ENCODE results near the gene KIF12. TPM values are rescaled to one million over a fixed set of nuclear protein-coding genes. Genes with fewer than 3 reads are reported as not detected.

The KIF12 gene
- total and polyA plus RNA-seq, 2 of the 13 experiments (the other 11 are each of a cell fraction or from before 2014, with no cell fraction given) = 1.8 to 12.5 TPM

DNA sequence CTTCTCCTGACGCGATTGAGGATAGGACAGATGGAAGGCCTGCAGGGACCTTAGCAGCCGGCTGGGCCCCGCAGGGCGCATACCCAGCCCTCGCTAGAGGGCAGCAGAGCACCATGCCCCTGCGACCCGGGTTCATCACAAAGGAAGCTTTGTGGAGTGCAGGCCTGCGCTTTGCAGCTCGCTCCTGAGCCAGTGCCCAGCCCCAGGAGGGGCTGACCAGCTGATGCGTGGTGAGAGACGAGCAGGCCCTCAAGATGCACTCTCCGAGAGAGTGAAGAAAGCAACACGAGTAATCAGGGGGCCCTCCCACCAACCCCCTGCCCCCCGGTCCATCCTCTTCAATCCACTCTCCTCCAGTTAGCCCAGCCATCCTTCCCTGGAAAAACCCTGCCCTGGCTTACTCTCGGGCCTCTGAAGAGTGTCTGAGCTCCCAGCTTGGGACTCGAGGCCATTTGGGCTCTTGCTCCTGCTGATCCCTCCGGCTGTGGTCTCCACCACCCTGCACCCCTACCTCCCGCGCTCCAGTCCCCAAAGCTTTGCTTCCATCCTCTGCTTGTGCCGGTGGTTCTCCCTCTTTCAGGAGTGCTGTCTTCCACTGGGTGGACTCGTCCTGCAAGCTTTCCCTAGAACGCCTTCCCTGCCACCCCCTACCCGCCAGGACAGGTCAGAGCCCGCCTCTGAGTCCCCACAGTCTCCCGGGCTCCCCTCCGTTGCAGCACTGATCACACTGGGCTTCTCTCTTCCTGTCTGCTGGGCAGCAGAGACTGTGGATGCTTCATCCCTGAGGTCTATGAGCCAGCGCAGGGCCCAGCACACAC, 9.1 kb upstream of the KIF12 start (continued):
- no peak for TF ChIP-seq U2AF2 (IDR thresholded peaks at IDR 0.05; ENCODE audit: low read depth, low read length)
- peak; percentile 85 for TF ChIP-seq GATAD2A (CRISPR knock-in tag; IDR thresholded peaks at IDR 0.05)

DNA sequence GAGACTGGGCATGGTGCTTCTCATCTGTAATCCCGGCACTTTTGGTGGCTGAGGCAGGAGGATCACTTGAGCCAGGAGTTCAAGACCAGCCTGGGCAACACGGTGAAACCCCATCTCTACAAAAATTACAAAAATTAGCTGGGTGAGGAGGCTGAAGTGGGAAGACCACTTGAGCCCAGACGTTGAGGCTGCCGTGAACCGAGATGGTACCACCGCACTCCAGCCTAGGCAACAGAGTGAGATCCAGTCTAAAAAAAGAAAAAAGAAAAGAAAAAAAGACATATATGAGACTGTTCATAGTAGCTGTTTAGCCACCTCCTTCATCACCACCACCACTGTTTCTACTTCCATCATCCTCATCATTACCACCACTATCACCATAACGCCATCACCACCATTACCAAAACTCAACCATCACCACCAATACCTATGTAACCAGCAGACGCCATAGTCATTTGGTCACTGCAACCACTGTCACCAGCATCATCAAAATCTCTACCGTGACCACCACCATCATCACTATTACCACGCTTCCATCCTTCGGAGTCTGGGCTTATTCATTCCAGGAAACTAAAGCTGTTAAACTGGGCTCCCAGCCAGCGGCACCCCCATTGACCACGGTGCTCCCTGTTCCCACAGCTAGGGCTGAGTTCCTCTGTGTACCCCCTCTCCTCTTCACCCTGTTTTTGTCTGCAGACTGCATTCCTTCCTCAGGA, 8.4 kb upstream of the KIF12 start:
- DNase-seq (ENCODE audit: low spot score) (no peak), ATAC-seq (peak; percentile 18; the same call in 1 of the 3 replicates), FAIRE-seq (no peak)
- no peaks in the 10 kb centered on the region for H3K27me3 ChIP-seq (ENCODE audit: control insufficient read depth in 1 of 2, insufficient read depth in 2 of 2, low read length in 2 of 2)
- CTCF ChIA-PET (ENCODE audit: low intra/inter-chr PET ratio, low total read pairs) = interaction anchor here (1.0 to 3.2 kb wide), 8 partner anchors 25 to 183 kb away, joined by 3 to 63 read pairs (median 10); partner anchors contain the start of gene COL27A1
- peaks cover 43% of the 10 kb centered on the region for H3K4me1 ChIP-seq (ENCODE audit: insufficient read depth, low read length)
- no peaks in the 10 kb centered on the region for H3K36me3 ChIP-seq (replicated peaks in 1 of 2; ENCODE audit: control insufficient read depth in 1 of 2, insufficient read depth in 2 of 2, low read length in 2 of 2)
- H4K20me1 ChIP-seq (ENCODE audit: insufficient read depth, low read length) = no peaks in the 10 kb centered on the region
- no peak overlapping the region for H3K9ac ChIP-seq (ENCODE audit: insufficient read depth, low read depth, low read length)
- H3K27ac ChIP-seq (ENCODE audit: extremely low read length, insufficient read depth, low read length) = no peak overlapping the region
- peak overlapping the region; percentile 97 for H3K4me2 ChIP-seq (ENCODE audit: low read depth, low read length)
- peaks cover 6% of the 10 kb centered on the region for H3K9me3 ChIP-seq (ENCODE audit: low read length)
- BruUV-seq (replicated peaks) = no TSS peak
- peak overlapping the region in 2 of 3 experiments; percentile 23 to 65; a peak in 2 of 6 replicates for H3K4me3 ChIP-seq (replicated peaks in 1 of 3; ENCODE audit: insufficient read depth in 1 of 3, low read depth in 2 of 3, low read length in 3 of 3)
- POLR2A ChIA-PET = interaction anchor here (0.6 to 3.8 kb wide), 19 partner anchors 8 to 195 kb away, joined by 3 to 75 read pairs (median 6); partner anchors contain the start of genes AMBP, COL27A1 and KIF12
- no peak overlapping the region for H2AFZ ChIP-seq (ENCODE audit: low read length)
- in situ Hi-C loops (cut with HindIII; ENCODE audit: extremely low pct_ligation_motif_present, low pct_unique_long_range_greater_than_20kb) = loop anchor here (5.0 kb wide), 1 partner anchor 35 kb away; no protein-coding TSS in a partner anchor
- WGBS (ENCODE audit: low lambda C conversion rate) = 55% methylated on average over 13 of the region's 13 CpGs
- H3K79me2 ChIP-seq (ENCODE audit: insufficient read depth, low read length) = no peaks in the 10 kb centered on the region
- intact Hi-C loops (cut with micrococcal nuclease; ENCODE audit: unreplicated experiment) = loop anchor here (1.0 to 5.0 kb wide), 7 partner anchors 11 to 183 kb away; no protein-coding TSS in a partner anchor
- TF ChIP-seq SIX1 (CRISPR knock-in tag; IDR thresholded peaks at IDR 0.05; ENCODE audit: borderline replicate concordance) (no peak), RORA (CRISPR knock-in tag; IDR thresholded peaks at IDR 0.05) (no peak), ZNF235 (CRISPR knock-in tag; IDR thresholded peaks at IDR 0.05; ENCODE audit: borderline replicate concordance) (no peak), ZNF296 (CRISPR knock-in tag; conservative IDR thresholded peaks at IDR 0.05) (no peak), ZNF367 (CRISPR knock-in tag; IDR thresholded peaks at IDR 0.05; ENCODE audit: borderline replicate concordance) (no peak), MZF1 (CRISPR knock-in tag; IDR thresholded peaks at IDR 0.05; ENCODE audit: borderline replicate concordance) (no peak), NR2F2 (IDR thresholded peaks at IDR 0.05; ENCODE audit: borderline replicate concordance, low read depth) (no peak), XBP1 (CRISPR knock-in tag; IDR thresholded peaks at IDR 0.05) (no peak), ZNF547 (CRISPR knock-in tag; IDR thresholded peaks at IDR 0.05) (no peak), ZNF781 (CRISPR knock-in tag; IDR thresholded peaks at IDR 0.05; ENCODE audit: borderline replicate concordance, not compliant biosample characterization) (peak; percentile 0), SIN3B (IDR thresholded peaks at IDR 0.05; ENCODE audit: low read length) (no peak), ZC3H13 (CRISPR knock-in tag; IDR thresholded peaks at IDR 0.05) (0 out of 2 replicates have a peak, but pooled peaks have one; percentile 24), CREB1 (IDR thresholded peaks at IDR 0.05) (peak; percentile 59; the same call in 1 of the 2 replicates), CREB1 (CRISPR knock-in tag; IDR thresholded peaks at IDR 0.05) (no peak)
- TF ChIP-seq, protein P1, sequence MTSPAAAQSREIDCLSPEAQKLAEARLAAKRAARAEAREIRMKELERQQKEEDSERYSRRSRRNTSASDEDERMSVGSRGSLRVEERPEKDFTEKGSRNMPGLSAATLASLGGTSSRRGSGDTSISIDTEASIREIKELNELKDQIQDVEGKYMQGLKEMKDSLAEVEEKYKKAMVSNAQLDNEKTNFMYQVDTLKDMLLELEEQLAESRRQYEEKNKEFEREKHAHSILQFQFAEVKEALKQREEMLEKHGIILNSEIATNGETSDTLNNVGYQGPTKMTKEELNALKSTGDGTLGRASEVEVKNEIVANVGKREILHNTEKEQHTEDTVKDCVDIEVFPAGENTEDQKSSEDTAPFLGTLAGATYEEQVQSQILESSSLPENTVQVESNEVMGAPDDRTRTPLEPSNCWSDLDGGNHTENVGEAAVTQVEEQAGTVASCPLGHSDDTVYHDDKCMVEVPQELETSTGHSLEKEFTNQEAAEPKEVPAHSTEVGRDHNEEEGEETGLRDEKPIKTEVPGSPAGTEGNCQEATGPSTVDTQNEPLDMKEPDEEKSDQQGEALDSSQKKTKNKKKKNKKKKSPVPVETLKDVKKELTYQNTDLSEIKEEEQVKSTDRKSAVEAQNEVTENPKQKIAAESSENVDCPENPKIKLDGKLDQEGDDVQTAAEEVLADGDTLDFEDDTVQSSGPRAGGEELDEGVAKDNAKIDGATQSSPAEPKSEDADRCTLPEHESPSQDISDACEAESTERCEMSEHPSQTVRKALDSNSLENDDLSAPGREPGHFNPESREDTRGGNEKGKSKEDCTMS (CRISPR knock-in tag; conservative IDR thresholded peaks at IDR 0.05) = no peak
- TF ChIP-seq, protein P2, sequence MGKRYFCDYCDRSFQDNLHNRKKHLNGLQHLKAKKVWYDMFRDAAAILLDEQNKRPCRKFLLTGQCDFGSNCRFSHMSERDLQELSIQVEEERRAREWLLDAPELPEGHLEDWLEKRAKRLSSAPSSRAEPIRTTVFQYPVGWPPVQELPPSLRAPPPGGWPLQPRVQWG (CRISPR knock-in tag; IDR thresholded peaks at IDR 0.05; ENCODE audit: borderline replicate concordance, low read depth) = no peak
